Kidney capillary endothelial cell (primary cell): Measurements from ENCODE around the gene CDHR5.
"Not testable (repeated sequence)": the region's sequence is repeated elsewhere in the genome, so short reads cannot be mapped to it uniquely, and the experiment has no call there.

Experiments
- DNase-seq: peaks from one replicate; pipeline ENCODE4 v3.0.0-alpha.2; 2018; ENCODE audit warnings: low spot score

CDHR5 gene

GRCh38 chr11:624705-625635 is at the start of gene CDHR5:
CDHR5 (minus strand) TSS chr11:624955; CDS start chr11:624902, 53 bp downstream.
- no peak for DNase-seq

DNA sequence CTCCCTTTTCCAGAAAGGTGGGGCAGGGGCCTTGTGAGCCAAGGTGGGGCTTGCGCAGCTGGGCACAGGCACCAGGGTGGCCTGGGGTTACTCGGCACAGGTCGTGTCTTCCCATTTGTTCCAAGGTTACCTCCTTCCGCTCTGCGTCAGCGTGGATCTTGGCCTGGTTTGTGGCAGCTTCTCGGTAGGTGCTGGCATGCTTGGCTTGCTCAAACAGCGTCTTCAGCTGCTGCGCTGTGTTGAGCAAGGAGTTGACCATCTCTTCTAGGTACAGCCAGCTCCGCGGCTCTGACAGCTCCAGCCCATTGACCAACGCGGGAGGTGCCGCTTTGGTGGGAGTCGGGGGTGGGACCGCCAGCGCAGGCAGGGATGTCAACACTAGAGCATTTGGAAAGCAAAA is 49.7 kb upstream of the CDHR5 start:
- DNase-seq: no peak

DNA sequence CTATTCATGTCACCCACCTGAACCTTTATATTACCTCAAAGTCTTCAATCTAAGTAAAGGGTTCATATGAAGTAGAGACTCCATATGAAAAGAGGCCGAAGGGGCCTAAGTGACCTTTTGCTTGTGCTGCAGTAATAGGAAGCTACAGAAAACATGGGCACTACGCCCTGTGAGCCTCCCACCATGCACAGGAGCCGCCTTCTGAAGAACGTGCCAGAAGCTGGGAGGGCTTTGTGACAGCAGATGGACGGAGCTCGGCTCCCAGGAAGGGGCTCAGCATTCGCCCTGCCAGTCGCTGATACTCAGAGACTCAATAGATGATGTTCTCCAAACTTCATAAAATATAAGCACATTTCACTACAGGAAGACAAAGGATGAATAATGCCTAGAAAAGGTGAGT is 49.1 kb upstream of the CDHR5 start:
- no peak for DNase-seq

GRCh38 chr11:665704-666281 is 41.0 kb upstream of the CDHR5 start:
- DNase-seq: no peak

- DNase-seq: no peak
Measured at GRCh38 chr11:665062-665703, 40.4 kb upstream of the CDHR5 start.

DNA sequence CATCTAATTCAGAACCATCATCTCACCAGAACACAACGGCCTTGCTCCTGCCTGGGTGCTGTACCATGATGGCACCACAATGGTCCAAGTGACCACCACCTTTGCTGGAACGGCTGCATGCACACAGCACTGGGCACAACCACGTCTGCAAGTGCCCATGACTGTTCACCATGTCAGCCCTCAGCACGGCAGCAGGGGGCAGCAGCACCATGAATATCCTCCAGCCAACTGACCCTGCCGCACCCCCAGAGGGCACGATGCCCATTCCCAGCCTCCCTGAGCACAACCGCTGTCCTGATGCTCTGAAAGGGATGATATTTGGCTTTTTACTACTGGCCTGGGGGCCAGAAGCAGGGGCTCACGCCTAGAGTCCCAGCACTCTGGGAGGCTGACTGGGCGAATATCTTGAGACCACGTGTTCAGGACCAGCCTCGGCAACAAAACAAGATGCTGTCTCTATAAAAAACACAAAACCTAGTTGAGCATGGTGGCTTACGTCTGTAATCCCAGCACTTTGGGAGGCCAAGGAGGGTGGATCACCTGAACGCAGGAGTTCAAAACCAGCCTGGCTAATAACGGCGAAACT is 38.0 kb upstream of the CDHR5 start:
- DNase-seq: peak; percentile 38

GRCh38 chr11:660681-661444 is 36.1 kb upstream of the CDHR5 start:
- no peak for DNase-seq

DNA sequence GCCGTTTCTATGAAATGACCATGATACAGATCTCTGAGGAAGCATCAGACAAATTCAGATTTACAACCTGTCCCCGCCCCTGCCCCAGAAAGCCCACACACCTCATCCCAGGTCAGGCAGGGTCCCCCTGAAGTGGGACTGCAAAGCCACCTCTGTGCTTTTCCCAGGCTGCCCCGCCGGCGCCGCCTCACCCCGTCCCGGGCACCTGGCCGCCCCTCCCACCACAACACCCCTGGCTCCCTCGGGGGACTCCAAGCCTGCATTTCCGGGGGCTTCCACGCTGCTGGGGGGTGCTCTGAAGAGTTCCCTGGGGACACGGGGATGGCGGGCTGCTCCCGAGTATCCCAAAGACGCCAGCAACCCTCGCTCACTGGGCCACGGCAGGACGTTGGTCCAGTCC is 35.5 kb upstream of the CDHR5 start:
- no peak for DNase-seq

GRCh38 chr11:659532-660085 is 34.9 kb upstream of the CDHR5 start:
- no peak for DNase-seq

DNA sequence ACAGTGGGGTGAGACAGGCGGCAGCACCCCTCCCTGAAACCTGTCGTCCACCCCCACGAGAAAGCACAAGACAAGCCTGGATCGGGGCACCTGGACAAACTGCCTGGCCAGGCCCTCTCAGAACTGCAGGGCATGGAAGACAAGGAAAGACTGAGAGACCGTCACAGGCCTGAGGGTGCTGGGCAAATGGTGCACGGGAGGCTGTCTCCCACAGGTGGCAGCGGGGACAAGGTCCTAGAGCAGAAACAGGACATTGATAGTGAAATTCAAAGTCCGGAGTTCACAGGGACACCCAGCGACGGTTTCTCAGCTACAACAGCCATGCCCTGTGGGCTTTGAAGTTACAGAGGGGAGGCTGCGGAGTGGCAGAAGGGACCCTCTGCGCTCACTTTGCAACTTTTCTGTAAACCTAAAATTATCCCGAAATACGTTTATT is 33.0 kb upstream of the CDHR5 start:
- no peak for DNase-seq

DNA sequence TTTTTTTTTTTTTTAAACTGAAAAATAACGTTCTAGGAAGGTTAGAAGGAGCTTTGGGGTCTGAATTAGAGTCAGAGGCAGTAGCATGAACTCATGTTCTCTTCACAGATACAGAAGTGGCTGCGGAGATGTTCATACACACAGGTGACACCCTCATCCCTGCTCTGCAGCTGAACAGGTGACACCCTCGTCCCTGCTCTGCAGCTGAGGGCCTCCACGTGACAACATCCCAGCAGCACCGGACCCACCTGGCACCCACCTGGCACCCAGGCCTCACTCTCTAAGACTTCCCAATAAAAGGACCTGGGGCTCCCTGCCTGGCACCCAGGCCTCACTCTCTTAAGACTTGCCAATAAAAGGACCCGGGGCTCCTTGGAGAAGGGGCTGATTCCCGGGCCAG is 32.1 kb upstream of the CDHR5 start:
- no peak for DNase-seq

GRCh38 chr11:656426-656825 is 31.7 kb upstream of the CDHR5 start:
- DNase-seq: no peak

- no peak for DNase-seq
Measured at GRCh38 chr11:655036-655726, 30.4 kb upstream of the CDHR5 start.

- DNase-seq: not testable (repeated sequence)
Measured at GRCh38 chr11:654444-654843, 29.7 kb upstream of the CDHR5 start.

DNA sequence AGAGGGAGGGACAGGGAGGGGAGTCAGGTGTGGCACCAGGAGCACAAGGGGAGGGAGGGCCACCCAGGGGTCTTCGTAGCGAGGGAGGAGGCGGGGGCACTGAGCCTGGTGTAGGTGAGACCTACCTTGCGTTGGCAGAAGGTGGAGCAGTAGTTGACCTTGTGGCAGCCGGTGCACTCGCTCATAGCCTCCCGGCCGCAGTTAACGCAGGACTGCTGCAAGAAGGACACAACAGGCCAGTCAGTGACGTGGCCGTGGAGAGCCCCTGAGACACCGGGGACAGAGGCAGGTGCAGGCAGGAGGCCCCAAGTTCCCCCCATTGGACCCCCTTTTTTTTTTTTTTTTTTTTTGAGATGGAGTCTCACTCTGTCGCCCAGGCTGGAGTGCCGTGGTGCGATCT is 29.1 kb upstream of the CDHR5 start:
- no peak for DNase-seq

DNA sequence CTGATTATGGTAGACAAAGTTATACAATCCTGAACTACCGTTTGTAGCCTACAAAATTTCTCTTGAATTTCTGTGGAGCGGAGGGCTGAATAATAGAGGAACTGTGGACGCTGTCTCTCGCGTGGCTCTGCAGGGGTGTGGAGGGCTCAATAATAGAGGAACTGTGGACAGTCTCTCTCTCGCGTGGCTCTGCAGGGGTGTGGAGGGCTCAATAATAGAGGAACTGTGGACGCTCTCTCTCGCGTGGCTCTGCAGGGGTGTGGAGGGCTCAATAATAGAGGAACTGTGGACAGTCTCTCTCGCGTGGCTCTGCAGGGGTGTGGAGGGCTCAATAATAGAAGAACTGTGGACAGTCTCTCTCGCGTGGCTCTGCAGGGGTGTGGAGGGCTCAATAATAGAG is 28.4 kb upstream of the CDHR5 start:
- not testable (repeated sequence) for DNase-seq

DNA sequence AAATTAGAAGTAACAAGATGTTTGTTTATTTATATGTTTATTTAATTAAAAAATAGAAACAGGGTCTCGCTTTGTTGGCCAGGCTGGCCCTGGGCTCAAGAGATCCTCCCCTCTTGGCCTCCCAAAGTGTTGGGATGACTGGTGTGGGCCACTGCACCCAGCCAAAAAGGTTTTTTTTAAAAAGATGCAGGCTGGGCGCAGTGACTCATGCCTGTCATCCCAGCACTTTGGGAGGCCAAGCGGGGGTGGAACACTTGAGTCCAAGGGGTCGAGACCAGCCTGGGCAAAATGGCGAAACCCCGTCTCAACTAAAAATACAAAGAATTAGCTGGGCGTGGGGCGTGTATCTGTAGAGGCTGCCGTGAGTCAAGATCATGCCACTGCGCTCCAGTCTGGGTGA is 25.7 kb upstream of the CDHR5 start:
- DNase-seq: no peak

DNA sequence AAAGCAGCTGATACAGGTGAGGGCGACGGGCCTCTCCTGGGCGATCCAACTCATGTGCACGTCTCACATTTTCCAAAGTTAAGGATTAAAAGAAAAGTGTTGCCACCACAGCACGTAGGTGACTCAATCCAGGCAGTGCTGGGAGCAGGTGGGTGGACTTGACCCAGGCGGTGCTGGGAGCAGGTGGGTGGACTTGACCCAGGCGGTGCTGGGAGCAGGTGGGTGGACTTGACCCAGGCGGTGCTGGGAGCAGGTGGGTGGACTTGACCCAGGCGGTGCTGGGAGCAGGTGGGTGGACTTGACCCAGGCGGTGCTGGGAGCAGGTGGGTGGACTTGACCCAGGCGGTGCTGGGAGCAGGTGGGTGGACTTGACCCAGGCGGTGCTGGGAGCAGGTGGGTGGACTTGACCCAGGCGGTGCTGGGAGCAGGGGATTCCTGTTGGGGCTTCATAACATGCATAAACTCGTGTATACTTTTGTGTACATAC is 23.0 kb upstream of the CDHR5 start:
- not testable (repeated sequence) for DNase-seq

DNA sequence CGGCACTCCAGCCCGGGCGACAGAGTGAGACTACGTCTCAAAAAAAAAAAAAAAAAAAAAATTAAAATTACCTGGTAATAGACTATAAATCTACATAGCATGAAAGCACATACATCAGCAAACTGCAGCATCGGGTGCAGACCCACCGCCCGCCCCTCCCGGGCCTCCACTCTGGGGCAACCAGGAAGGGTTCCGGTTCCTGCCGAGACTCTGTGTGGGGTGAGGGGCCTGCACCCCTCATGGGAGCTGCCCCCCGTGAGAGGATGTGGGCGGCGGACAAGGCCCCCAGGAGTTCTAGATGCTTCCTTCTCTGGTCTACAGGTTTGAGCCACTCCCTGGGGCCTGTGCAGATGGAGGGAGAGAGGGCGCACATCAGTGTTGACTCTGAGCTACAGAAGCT is 21.5 kb upstream of the CDHR5 start:
- DNase-seq: no peak

- DNase-seq: no peak
Measured at GRCh38 chr11:645536-645935, 20.8 kb upstream of the CDHR5 start.
